ENCODE measurements around the gene CCDC88A.
"Not testable (repeated sequence)": the region's sequence is repeated elsewhere in the genome, so short reads cannot be mapped to it uniquely, and the experiment has no call there.

Gene CCDC88A

DNA sequence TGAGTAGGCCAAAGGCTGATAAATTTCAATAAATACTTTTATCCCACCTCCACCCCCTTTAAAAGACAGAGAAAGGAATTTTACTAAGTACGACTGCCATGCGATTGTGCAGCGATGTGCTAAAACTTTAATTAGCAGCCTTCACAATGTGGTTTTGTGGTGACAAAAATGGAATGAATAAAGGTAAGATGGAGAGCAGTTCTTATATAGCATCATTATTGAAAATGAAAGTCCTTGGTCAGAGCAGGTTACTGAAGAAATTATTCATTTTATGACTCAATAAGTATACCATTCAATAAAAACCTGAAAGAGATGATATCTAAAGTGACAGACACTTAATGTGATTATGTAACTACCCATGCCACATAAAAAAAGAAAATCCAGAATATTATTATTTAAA is 117.4 kb downstream of the CCDC88A start:
- WGBS, 2 experiments (ENCODE audit: insufficient coverage in 2 of 2), result 100% methylated on average over 2 of the region's 3 CpGs; no CpG with 5 or more reads in 1 of the 2 experiments
- H3K36me3 ChIP-seq (ENCODE audit: control insufficient read depth, insufficient read depth, low read length), result peaks cover 44% of the 10 kb centered on the region
- no peaks in the 10 kb centered on the region for H3K4me1 ChIP-seq (ENCODE audit: control insufficient read depth, insufficient read depth, low read length, poor library complexity, severe bottlenecking)
- H3K4me3 ChIP-seq (ENCODE audit: extremely low read depth, insufficient read depth, low read length, poor library complexity, severe bottlenecking), result no peak overlapping the region
- H3K27ac ChIP-seq (ENCODE audit: low read depth, low read length, severe bottlenecking), result no peak overlapping the region
- H3K9me3 ChIP-seq (ENCODE audit: control insufficient read depth, low read length), result no peaks in the 10 kb centered on the region

DNA sequence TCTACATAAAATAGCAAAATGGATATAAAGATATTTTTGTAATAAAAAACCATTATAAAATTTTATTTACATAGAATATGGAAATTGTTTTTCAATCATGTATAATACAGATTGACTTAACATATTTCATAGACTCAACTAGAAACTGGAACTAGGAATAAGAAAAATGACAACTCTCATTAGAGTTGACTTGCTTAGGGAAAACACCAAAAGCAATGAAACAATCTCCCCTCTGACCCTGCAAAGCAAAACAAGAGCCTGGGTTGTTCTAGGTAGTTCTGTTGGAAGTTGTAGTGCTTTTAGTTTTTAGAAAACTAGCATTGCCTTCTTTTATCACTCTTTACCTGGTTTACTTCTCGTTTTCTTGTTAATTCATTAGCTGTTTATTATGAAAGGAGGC is 118.4 kb downstream of the CCDC88A start:
- no CpG with 5 or more reads among the region's 1 CpG for WGBS, 2 experiments (ENCODE audit: insufficient coverage in 2 of 2)
- H3K9me3 ChIP-seq (ENCODE audit: control insufficient read depth, low read length), result no peaks in the 10 kb centered on the region
- no peaks in the 10 kb centered on the region for H3K4me1 ChIP-seq (ENCODE audit: control insufficient read depth, insufficient read depth, low read length, poor library complexity, severe bottlenecking)
- no peak overlapping the region for H3K27ac ChIP-seq (ENCODE audit: low read depth, low read length, severe bottlenecking)
- peaks cover 39% of the 10 kb centered on the region for H3K36me3 ChIP-seq (ENCODE audit: control insufficient read depth, insufficient read depth, low read length)
- H3K4me3 ChIP-seq (ENCODE audit: extremely low read depth, insufficient read depth, low read length, poor library complexity, severe bottlenecking), result no peak overlapping the region

DNA sequence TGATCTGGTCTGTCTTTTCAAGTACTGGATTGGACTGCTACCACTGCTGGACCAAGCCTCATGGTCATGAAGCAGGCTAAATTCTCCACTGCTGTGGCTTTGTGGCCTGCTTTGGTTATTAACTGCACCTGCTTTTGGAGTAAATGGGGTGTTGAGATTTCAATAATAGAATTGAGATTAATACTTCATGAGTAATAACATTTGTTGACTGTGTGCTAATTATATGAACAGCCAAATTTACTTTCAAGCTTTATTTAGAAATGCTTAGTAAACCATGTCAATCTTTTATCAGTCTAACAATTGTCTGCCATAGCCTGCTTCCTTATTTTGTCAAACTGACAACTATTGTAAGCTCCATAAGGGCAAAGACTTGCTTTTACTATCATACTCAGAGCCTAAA is 123.3 kb downstream of the CCDC88A start:
- no peak overlapping the region for H3K4me3 ChIP-seq (ENCODE audit: extremely low read depth, insufficient read depth, low read length, poor library complexity, severe bottlenecking)
- H3K27ac ChIP-seq (ENCODE audit: low read depth, low read length, severe bottlenecking), result no peak overlapping the region
- H3K4me1 ChIP-seq (ENCODE audit: control insufficient read depth, insufficient read depth, low read length, poor library complexity, severe bottlenecking), result no peaks in the 10 kb centered on the region
- H3K36me3 ChIP-seq (ENCODE audit: control insufficient read depth, insufficient read depth, low read length), result peaks cover 36% of the 10 kb centered on the region
- H3K9me3 ChIP-seq (ENCODE audit: control insufficient read depth, low read length), result no peaks in the 10 kb centered on the region

DNA sequence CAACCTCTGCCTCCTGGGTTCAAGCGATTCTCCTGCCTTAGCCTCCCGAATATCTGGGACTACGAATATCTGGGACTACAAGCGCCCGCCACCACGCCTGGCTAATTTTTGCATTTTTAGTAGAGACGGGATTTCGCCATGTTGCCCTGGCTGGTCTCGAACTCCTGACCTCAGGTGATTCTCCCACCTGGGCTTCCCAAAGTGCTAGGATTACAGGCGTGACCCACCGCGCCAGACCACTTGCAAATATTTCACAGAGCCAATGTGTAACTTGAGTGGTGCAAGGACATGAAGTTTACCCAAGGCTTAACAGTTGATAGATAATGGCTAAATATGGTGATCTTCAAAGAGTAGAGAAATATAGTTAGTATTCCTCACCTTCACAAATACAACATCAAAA is 136.6 kb downstream of the CCDC88A start:
- Histone ChIP-seq H3K9me3 (ENCODE audit: control insufficient read depth, low read length) (no peaks in the 10 kb centered on the region), H3K4me1 (ENCODE audit: control insufficient read depth, insufficient read depth, low read length, poor library complexity, severe bottlenecking) (no peaks in the 10 kb centered on the region), H3K4me3 (ENCODE audit: extremely low read depth, insufficient read depth, low read length, poor library complexity, severe bottlenecking) (no peak overlapping the region), H3K27ac (ENCODE audit: low read depth, low read length, severe bottlenecking) (no peak overlapping the region), H3K36me3 (ENCODE audit: control insufficient read depth, insufficient read depth, low read length) (peaks cover 6% of the 10 kb centered on the region)
- WGBS, 2 experiments (ENCODE audit: insufficient coverage in 2 of 2), result 96 to 99% methylated on average over 9 of the region's 12 CpGs

DNA sequence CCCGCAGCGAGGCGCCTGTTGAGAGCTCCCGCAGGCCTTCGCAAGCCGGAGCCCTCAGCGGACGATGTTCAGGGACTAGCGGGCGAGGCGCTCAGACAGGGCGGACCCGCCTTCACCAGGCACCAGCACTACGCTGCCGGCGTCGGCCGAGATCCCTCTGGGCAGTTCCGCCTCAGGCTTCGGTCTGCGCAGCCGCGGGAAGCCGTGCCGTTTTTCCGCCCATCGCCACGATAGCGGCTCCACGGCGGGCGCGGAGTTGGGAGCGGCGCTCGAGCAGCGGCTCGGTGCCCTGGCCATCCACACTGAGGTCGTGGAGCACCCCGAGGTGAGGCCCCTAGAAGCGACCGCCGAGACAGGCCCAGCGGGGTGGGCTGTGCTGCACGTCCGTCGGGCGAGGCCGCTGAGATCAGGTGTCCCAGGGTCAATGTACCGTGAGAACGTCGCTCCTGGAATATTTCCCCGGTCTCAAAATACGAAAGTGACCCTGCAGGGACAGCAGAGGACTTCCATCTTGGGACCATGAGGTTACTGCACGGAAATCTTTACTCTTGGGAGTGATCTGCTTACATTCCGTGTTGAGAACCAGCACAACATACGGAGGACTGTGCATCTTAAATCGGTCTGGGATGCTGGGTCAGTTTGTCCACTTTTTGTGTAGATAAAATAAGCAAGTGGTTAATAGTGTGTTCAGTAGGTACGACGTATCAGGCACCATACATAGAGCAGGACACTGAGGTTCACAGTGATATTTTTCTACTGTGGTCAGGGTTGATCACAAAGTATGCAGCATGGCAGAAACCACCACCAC is 137.3 kb downstream of the CCDC88A start:
- Histone ChIP-seq H3K27ac (ENCODE audit: low read depth, low read length, severe bottlenecking) (peak overlapping the region; percentile 57), H3K9me3 (ENCODE audit: control insufficient read depth, low read length) (no peaks in the 10 kb centered on the region), H3K36me3 (ENCODE audit: control insufficient read depth, insufficient read depth, low read length) (peaks cover 6% of the 10 kb centered on the region), H3K4me3 (ENCODE audit: extremely low read depth, insufficient read depth, low read length, poor library complexity, severe bottlenecking) (peak overlapping the region; percentile 37), H3K4me1 (ENCODE audit: control insufficient read depth, insufficient read depth, low read length, poor library complexity, severe bottlenecking) (no peaks in the 10 kb centered on the region)
- 26 to 27% methylated on average over 49 to 56 of the region's 60 CpGs for WGBS, 2 experiments (ENCODE audit: insufficient coverage in 2 of 2)

DNA sequence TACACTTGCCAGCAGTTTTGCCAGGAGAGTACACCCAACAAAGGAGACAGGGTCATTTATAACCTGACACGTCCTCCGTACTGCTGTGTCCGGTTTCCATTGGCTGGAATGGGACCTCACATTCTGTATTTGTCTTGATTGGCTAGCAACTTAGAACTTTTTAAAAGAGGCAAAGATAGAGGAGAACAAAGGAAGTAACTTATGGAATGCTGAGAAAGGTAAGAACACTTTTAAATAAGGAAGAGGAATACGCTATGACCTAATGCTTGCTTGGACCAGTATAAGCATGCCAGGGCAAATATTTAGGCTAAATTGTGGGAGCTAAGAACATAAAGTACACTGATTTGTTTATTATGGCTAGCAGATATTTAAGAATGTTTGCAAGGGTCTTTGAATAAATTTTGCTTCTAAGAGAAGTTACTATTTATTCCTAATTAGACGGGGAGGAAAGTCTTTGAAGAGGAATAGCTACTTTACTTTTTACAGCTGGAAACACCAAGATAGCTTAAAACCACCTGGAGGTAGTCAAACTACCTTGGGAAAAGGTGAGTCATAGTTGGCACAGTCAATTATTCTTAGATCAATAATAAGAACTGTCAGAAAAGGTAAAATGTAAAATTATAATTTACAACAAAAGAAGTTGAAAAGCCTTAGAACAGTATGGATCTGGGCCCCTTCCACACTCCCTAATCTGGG is 138.7 kb downstream of the CCDC88A start:
- not testable (repeated sequence) for H3K4me1 ChIP-seq (ENCODE audit: control insufficient read depth, insufficient read depth, low read length, poor library complexity, severe bottlenecking); H3K36me3 ChIP-seq (ENCODE audit: control insufficient read depth, insufficient read depth, low read length); H3K27ac ChIP-seq (ENCODE audit: low read depth, low read length, severe bottlenecking); H3K4me3 ChIP-seq (ENCODE audit: extremely low read depth, insufficient read depth, low read length, poor library complexity, severe bottlenecking); H3K9me3 ChIP-seq (ENCODE audit: control insufficient read depth, low read length)
- WGBS, 2 experiments (ENCODE audit: insufficient coverage in 2 of 2), result 95 to 100% methylated on average over 3 to 4 of the region's 5 CpGs

DNA sequence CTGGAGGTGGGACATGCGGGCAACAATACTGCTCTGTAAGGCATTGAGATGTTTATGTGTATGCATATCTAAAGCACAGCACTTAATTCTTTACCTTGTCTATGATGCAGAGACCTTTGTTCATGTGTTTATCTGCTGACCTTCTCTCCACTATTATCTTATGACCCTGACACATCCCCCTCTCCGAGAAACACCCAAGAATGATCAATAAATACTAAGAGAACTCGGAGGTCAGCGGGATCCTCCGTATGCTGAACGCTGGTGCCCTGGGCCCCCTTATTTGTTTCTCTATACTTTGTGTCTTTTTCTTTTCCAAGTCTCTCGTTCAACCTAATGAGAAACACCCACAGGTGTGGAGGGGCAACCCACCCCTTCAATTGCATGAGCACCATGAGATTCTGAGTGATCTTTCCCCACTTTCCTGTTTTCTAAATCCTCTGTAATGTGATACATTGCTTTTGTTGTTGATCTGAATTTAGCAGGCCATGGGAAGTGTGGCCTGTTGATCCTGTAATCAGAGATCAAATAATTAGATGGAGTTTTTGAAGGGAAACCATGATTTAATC is 139.7 kb downstream of the CCDC88A start:
- H3K4me1 ChIP-seq (ENCODE audit: control insufficient read depth, insufficient read depth, low read length, poor library complexity, severe bottlenecking); H3K36me3 ChIP-seq (ENCODE audit: control insufficient read depth, insufficient read depth, low read length); H3K4me3 ChIP-seq (ENCODE audit: extremely low read depth, insufficient read depth, low read length, poor library complexity, severe bottlenecking); H3K9me3 ChIP-seq (ENCODE audit: control insufficient read depth, low read length); H3K27ac ChIP-seq (ENCODE audit: low read depth, low read length, severe bottlenecking): not testable (repeated sequence)
- 17 to 29% methylated on average over 2 to 6 of the region's 7 CpGs for WGBS, 2 experiments (ENCODE audit: insufficient coverage in 2 of 2)

DNA sequence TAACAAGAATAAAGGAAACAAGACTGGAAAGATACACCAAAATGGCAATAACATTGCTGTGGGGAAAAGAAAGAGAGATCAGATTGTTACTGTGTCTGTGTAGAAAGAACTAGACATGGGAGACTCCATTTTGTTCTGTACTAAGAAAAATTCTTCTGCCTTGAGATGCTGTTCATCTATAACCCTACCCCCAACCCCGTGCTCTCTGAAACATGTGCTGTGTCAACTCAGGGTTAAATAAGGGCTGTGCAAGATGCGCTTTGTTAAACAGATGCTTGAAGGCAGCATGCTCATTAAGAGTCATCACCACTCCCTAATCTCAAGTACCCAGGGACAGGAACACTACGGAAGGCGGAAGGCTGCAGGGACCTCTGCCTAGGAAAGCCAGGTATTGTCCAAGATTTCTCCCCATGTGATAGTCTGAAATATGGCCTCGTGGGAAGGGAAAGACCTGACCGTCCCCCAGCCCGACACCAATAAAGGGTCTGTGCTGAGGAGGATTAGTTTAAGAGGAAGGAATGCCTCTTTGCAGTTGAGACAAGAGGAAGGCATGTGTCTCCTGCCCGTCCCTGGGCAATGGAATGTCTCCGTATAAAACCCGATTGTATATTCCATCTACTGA is 140.3 kb downstream of the CCDC88A start:
- WGBS, 2 experiments (ENCODE audit: insufficient coverage in 2 of 2), result 35 to 38% methylated on average over 5 of the region's 10 CpGs
- not testable (repeated sequence) for H3K36me3 ChIP-seq (ENCODE audit: control insufficient read depth, insufficient read depth, low read length); H3K27ac ChIP-seq (ENCODE audit: low read depth, low read length, severe bottlenecking); H3K9me3 ChIP-seq (ENCODE audit: control insufficient read depth, low read length); H3K4me1 ChIP-seq (ENCODE audit: control insufficient read depth, insufficient read depth, low read length, poor library complexity, severe bottlenecking); H3K4me3 ChIP-seq (ENCODE audit: extremely low read depth, insufficient read depth, low read length, poor library complexity, severe bottlenecking)

DNA sequence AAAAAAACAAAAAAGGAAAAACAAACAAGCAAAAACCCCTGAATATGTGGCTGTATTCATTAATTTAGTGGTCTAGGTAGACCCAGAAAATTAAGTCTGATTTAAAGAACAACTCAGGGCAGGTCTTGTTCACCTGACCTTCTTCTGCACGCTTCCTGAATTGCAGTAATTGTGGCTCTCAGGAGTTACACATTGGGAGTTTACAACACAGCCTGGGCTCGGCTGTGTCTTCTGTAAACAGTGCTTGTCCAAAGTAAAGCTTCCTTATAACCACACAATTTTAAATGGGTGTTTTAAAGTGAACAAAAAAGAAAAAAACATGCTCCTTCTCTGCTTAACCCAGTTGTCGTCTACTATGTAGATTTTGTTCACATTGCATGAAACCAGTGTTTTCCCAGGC is 142.3 kb downstream of the CCDC88A start:
- H3K4me3 ChIP-seq (ENCODE audit: extremely low read depth, insufficient read depth, low read length, poor library complexity, severe bottlenecking), result no peak overlapping the region
- H3K4me1 ChIP-seq (ENCODE audit: control insufficient read depth, insufficient read depth, low read length, poor library complexity, severe bottlenecking), result no peaks in the 10 kb centered on the region
- no peak overlapping the region for H3K27ac ChIP-seq (ENCODE audit: low read depth, low read length, severe bottlenecking)
- no peaks in the 10 kb centered on the region for H3K9me3 ChIP-seq (ENCODE audit: control insufficient read depth, low read length)
- no peaks in the 10 kb centered on the region for H3K36me3 ChIP-seq (ENCODE audit: control insufficient read depth, insufficient read depth, low read length)
- WGBS, 2 experiments (ENCODE audit: insufficient coverage in 2 of 2), result 100% methylated on average over 1 to 2 of the region's 3 CpGs

DNA sequence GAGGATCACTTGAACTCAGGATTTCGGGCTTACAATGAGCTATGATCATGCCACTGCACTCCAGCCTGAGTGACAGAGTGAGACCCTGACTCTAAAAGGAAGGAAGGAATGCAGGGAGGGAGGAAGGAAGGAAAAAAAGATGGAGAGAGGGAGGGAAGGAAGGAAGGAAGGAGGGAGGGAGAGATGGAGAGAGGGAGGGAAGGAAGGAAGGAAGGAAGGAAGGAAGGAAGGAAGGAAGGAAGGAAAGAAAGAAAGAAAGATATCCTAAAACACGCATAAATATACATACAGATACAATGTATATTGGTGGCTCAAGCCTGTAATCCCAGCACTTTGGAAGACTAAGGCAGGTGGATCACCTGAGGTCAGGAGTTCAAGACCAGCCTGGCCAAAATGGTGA is 145.3 kb downstream of the CCDC88A start:
- H3K27ac ChIP-seq (ENCODE audit: low read depth, low read length, severe bottlenecking); H3K9me3 ChIP-seq (ENCODE audit: control insufficient read depth, low read length); H3K4me3 ChIP-seq (ENCODE audit: extremely low read depth, insufficient read depth, low read length, poor library complexity, severe bottlenecking); H3K4me1 ChIP-seq (ENCODE audit: control insufficient read depth, insufficient read depth, low read length, poor library complexity, severe bottlenecking); H3K36me3 ChIP-seq (ENCODE audit: control insufficient read depth, insufficient read depth, low read length): not testable (repeated sequence)
- WGBS, 2 experiments (ENCODE audit: insufficient coverage in 2 of 2), result 86% methylated on average over 1 of the region's 2 CpGs

DNA sequence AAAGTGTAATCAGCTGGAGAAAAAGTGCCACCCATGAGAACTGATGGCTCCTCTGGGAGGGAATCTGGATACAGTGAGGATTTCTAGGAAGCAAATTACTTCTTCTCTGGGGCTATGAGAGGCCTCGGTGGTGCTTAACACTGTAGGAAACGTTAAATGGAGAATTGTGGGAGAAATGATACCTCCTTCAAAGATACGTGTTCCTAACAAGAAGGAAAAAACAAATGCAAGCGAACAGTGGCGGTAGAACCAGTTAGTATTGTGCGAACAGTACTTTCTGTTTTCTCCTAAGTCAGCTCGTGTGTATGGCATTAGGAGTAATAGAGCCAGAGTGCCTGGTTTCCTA is 150.0 kb downstream of the CCDC88A start:
- Histone ChIP-seq H3K36me3 (ENCODE audit: control insufficient read depth, insufficient read depth, low read length) (peaks cover 14% of the 10 kb centered on the region), H3K9me3 (ENCODE audit: control insufficient read depth, low read length) (no peaks in the 10 kb centered on the region), H3K27ac (ENCODE audit: low read depth, low read length, severe bottlenecking) (peak overlapping the region; percentile 77), H3K4me3 (ENCODE audit: extremely low read depth, insufficient read depth, low read length, poor library complexity, severe bottlenecking) (peak overlapping the region; percentile 84), H3K4me1 (ENCODE audit: control insufficient read depth, insufficient read depth, low read length, poor library complexity, severe bottlenecking) (peaks cover 4% of the 10 kb centered on the region)
- WGBS, 2 experiments (ENCODE audit: insufficient coverage in 2 of 2), result 76 to 90% methylated on average over 6 to 7 of the region's 7 CpGs

Data from mesodermal cell (in vitro differentiated cells).